ENCODE results near the gene CCL19.

DNA sequence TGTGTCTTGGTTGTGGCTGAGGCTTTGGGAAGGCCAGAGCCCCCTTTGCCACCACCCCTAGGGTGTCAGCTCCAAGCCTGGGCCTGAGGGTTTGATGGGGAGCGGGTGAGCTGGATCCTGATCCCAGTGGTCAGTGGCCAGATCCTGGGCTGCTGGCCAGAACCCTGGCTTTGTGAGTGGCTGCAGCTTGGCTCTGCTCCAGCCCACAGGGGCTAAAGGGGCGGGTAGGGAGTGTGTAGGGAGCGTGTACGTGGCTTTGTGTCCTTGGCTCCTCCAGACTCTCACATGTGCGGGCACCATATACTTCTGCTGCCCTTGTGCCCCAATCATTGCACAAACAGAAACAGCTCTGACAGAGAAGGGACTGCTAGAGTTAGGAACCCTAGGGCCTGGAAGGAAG, 40.3 kb downstream of the CCL19 start:
- TF ChIP-seq EZH2 (IDR thresholded peaks at IDR 0.05): no peak
- TF ChIP-seq, protein P1, sequence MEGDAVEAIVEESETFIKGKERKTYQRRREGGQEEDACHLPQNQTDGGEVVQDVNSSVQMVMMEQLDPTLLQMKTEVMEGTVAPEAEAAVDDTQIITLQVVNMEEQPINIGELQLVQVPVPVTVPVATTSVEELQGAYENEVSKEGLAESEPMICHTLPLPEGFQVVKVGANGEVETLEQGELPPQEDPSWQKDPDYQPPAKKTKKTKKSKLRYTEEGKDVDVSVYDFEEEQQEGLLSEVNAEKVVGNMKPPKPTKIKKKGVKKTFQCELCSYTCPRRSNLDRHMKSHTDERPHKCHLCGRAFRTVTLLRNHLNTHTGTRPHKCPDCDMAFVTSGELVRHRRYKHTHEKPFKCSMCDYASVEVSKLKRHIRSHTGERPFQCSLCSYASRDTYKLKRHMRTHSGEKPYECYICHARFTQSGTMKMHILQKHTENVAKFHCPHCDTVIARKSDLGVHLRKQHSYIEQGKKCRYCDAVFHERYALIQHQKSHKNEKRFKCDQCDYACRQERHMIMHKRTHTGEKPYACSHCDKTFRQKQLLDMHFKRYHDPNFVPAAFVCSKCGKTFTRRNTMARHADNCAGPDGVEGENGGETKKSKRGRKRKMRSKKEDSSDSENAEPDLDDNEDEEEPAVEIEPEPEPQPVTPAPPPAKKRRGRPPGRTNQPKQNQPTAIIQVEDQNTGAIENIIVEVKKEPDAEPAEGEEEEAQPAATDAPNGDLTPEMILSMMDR (IDR thresholded peaks at IDR 0.05): no peak
